Keratinocyte (primary cell): ENCODE results near the gene LRP1B. TPM values are rescaled to one million over a fixed set of nuclear protein-coding genes. Genes with fewer than 3 reads are reported as not detected.

Experiments used
- DNase-seq: peaks from one replicate; pipeline ENCODE4 v3.0.0-alpha.2; 2011; ENCODE audit warnings: low read depth, missing footprints, low spot score
- FAIRE-seq: peaks from 2 replicates; lab custom pipeline; 2011; peaks lifted over from hg19 to GRCh38; lab: Jason Lieb, UNC
- H2AFZ ChIP-seq: 2 replicates; pipeline ENCODE4 v1.6.0; 2012; ENCODE audit warnings: low read length, control low read depth, inconsistent platforms; ENCODE audit not compliant: control insufficient read depth
- H3K27ac ChIP-seq: 2 replicates; pipeline ENCODE4 v1.5.1; 2011; ENCODE audit warnings: low read length; ENCODE audit not compliant: control insufficient read depth, insufficient read depth
- H3K27me3 ChIP-seq: 3 replicates; pipeline ENCODE4 v1.6.0; 2011; ENCODE audit warnings: low read length; ENCODE audit not compliant: control insufficient read depth, insufficient read depth; ENCODE audit errors: extremely low read depth
- H3K36me3 ChIP-seq, 2 experiments: 2 replicates in 1 of 2; 3 replicates in 1 of 2; pipeline ENCODE4 v1.5.1; 2011; ENCODE audit warnings: low read length in 2 of 2, mild to moderate bottlenecking in 1 of 2; ENCODE audit not compliant: control insufficient read depth in 2 of 2, insufficient read depth in 2 of 2; ENCODE audit errors: extremely low read depth in 1 of 2
- H3K4me1 ChIP-seq: 3 replicates; pipeline ENCODE4 v1.5.1; 2011; ENCODE audit warnings: low read length; ENCODE audit not compliant: control insufficient read depth, insufficient read depth; ENCODE audit errors: extremely low read depth
- H3K4me2 ChIP-seq: 3 replicates; pipeline ENCODE4 v1.6.0; 2011; ENCODE audit warnings: low read depth, low read length; ENCODE audit not compliant: control insufficient read depth, insufficient read depth; ENCODE audit errors: extremely low read depth
- H3K4me3 ChIP-seq, 3 experiments: fragments of 200-600 bp in 1 of 3; sonication (generic) in 1 of 3; 2 replicates in 2 of 3; 3 replicates in 1 of 3; pipeline ENCODE4 v1.5.1; 2011 to 2016; ENCODE audit warnings: low read length in 3 of 3, mild to moderate bottlenecking in 3 of 3, control low read depth in 2 of 3, inconsistent platforms in 1 of 3, low read depth in 1 of 3, mixed read lengths in 1 of 3, mixed run types in 1 of 3, moderate library complexity in 1 of 3; ENCODE audit not compliant: control insufficient read depth in 2 of 3, insufficient read depth in 2 of 3; ENCODE audit errors: extremely low read depth in 1 of 3
- H3K79me2 ChIP-seq: 2 replicates; pipeline ENCODE4 v1.6.0; 2012; ENCODE audit warnings: low read length; ENCODE audit not compliant: control insufficient read depth, insufficient read depth
- H3K9ac ChIP-seq: 3 replicates; pipeline ENCODE4 v1.6.0; 2011; ENCODE audit warnings: low read length; ENCODE audit not compliant: control insufficient read depth, insufficient read depth; ENCODE audit errors: extremely low read depth
- H3K9me1 ChIP-seq: 3 replicates; pipeline ENCODE4 v1.6.0; 2011; ENCODE audit warnings: low read length; ENCODE audit not compliant: control insufficient read depth, insufficient read depth; ENCODE audit errors: extremely low read depth
- H3K9me3 ChIP-seq: 2 replicates; pipeline ENCODE4 v1.5.1; 2012; ENCODE audit warnings: low read depth, low read length; ENCODE audit not compliant: control insufficient read depth
- H4K20me1 ChIP-seq: 3 replicates; pipeline ENCODE4 v1.6.0; 2011; ENCODE audit warnings: low read length; ENCODE audit not compliant: control insufficient read depth, insufficient read depth; ENCODE audit errors: extremely low read depth
- EZH2 ChIP-seq: IDR thresholded peaks from one replicate; pipeline ENCODE4 v1.6.1; 2012; ENCODE audit warnings: inconsistent platforms, mild to moderate bottlenecking, low read length, moderate library complexity
- dilution Hi-C: fragments of 300-500 bp; cut with MboI; formaldehyde crosslinking; loops from one replicate; pipeline ENCODE4 v1.7.0; 2020; ENCODE audit warnings: low sequenced_read_pairs; ENCODE audit not compliant: extremely low pct_ligation_motif_present
- polyA plus RNA-seq, 5 experiments: library from polyadenylated mRNA; depleted of rRNA in 3 of 5; stranded (reverse) in 3 of 5; stranded (forward) in 1 of 5; unstranded in 1 of 5; fragments of >200 nt; gene quantifications; 1 replicate in 1 of 5; 2 replicates in 3 of 5; 3 replicates in 1 of 5; pipeline versions ENCODE4 v1.2.1 to v1.2.3, GENCODE V29; 2011 to 2012; ENCODE audit warnings: missing spikeins in 2 of 5, low read depth in 1 of 5, low replicate concordance in 1 of 5
- TF ChIP-seq, protein P1 (sequence below), 3 experiments: IDR thresholded peaks in 1 of 3; conservative IDR thresholded peaks in 1 of 3; optimal IDR thresholded peaks in 1 of 3; 2 replicates in 2 of 3; 3 replicates in 1 of 3; pipeline versions ENCODE3 to v1.5.1; 2011; ENCODE audit warnings: low read length in 3 of 3, mild to moderate bottlenecking in 3 of 3, moderate library complexity in 2 of 3, control low read depth in 1 of 3, inconsistent platforms in 1 of 3; ENCODE audit not compliant: insufficient read depth in 2 of 3; ENCODE audit errors: extremely low read depth in 1 of 3

LRP1B gene
- polyA plus RNA-seq, 1 donor (not counting 4 experiments of a cell fraction or from before 2014, with no cell fraction given), result not detected

DNA sequence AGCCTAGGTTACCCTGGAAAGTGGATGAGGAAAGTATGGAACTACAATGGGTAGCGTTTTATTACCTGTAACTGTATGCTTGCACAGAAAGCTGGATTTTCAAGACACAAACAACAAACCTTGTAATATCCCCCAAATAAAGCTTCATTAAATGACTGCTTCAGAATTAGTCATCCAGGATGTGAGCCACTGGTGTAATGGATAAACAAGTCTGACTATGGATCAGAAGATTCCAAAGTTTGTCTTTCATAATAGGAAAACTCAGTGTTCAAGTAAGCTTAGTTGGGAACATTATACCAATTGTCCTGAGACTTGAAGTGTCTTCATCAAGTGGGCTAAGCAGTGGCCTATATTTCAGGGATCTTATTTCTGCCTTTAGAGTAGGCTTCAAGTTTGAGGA is 518.8 kb downstream of the LRP1B start:
- Histone ChIP-seq H3K36me3 (no peaks in the 10 kb centered on the region), H3K9me1 (no peaks in the 10 kb centered on the region), H4K20me1 (no peaks in the 10 kb centered on the region), H2AFZ (no peak overlapping the region), H3K4me2 (no peak overlapping the region), H3K9ac (no peak overlapping the region), H3K27me3 (no peaks in the 10 kb centered on the region), H3K4me1 (no peaks in the 10 kb centered on the region), H3K4me3 (no peak overlapping the region), H3K79me2 (no peaks in the 10 kb centered on the region), H3K9me3 (no peaks in the 10 kb centered on the region), H3K27ac (no peak overlapping the region)
- dilution Hi-C loops, result no loop called here
- TF ChIP-seq, protein P1, sequence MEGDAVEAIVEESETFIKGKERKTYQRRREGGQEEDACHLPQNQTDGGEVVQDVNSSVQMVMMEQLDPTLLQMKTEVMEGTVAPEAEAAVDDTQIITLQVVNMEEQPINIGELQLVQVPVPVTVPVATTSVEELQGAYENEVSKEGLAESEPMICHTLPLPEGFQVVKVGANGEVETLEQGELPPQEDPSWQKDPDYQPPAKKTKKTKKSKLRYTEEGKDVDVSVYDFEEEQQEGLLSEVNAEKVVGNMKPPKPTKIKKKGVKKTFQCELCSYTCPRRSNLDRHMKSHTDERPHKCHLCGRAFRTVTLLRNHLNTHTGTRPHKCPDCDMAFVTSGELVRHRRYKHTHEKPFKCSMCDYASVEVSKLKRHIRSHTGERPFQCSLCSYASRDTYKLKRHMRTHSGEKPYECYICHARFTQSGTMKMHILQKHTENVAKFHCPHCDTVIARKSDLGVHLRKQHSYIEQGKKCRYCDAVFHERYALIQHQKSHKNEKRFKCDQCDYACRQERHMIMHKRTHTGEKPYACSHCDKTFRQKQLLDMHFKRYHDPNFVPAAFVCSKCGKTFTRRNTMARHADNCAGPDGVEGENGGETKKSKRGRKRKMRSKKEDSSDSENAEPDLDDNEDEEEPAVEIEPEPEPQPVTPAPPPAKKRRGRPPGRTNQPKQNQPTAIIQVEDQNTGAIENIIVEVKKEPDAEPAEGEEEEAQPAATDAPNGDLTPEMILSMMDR (optimal IDR thresholded peaks at IDR 0.05 in 1 of 3, IDR thresholded peaks at IDR 0.05 in 1 of 3, conservative IDR thresholded peaks at IDR 0.05 in 1 of 3; ENCODE audit: extremely low read depth in 1 of 3, insufficient read depth in 2 of 3, low read length in 3 of 3), result no peak
- TF ChIP-seq EZH2, result no peak
- DNase-seq (no peak), FAIRE-seq (no peak)

GRCh38 chr2:141611176-141611571 is 519.6 kb downstream of the LRP1B start:
- H4K20me1 ChIP-seq, result no peaks in the 10 kb centered on the region
- H3K27ac ChIP-seq, result no peak overlapping the region
- H2AFZ ChIP-seq, result no peak overlapping the region
- no peak overlapping the region for H3K4me2 ChIP-seq
- dilution Hi-C loops, result no loop called here
- no peaks in the 10 kb centered on the region for H3K79me2 ChIP-seq
- DNase-seq (no peak), FAIRE-seq (no peak)
- no peaks in the 10 kb centered on the region for H3K9me1 ChIP-seq
- H3K4me1 ChIP-seq, result no peaks in the 10 kb centered on the region
- H3K9ac ChIP-seq, result no peak overlapping the region
- TF ChIP-seq, protein P1 (optimal IDR thresholded peaks at IDR 0.05 in 1 of 3, IDR thresholded peaks at IDR 0.05 in 1 of 3, conservative IDR thresholded peaks at IDR 0.05 in 1 of 3; ENCODE audit: extremely low read depth in 1 of 3, insufficient read depth in 2 of 3, low read length in 3 of 3), result no peak
- no peak for TF ChIP-seq EZH2
- no peaks in the 10 kb centered on the region for H3K9me3 ChIP-seq
- H3K27me3 ChIP-seq, result no peaks in the 10 kb centered on the region
- H3K4me3 ChIP-seq, result no peak overlapping the region
- no peaks in the 10 kb centered on the region for H3K36me3 ChIP-seq
